Stomach (tissue), 4 donors: ENCODE results near the gene UBE2S.

ENCODE experiments used
- CTCF ChIP-seq, 7 experiments: fragments of 450-650 bp in 4 of 7; fragments of 200-600 bp in 3 of 7; sonication (generic) in 3 of 7; IDR thresholded peaks; one replicate each; pipeline ENCODE4 v1.5.1; 2016 to 2019; ENCODE audit warnings: antibody characterized with exemption in 7 of 7, control low read depth in 2 of 7, mild to moderate bottlenecking in 1 of 7
- POLR2AphosphoS5 ChIP-seq, 3 donors: sonication (generic); formaldehyde crosslinking; IDR thresholded peaks; one replicate each; pipeline ENCODE4 v1.6.1; 2016; ENCODE audit warnings: antibody characterized with exemption in 3 of 3

- no peak for TF ChIP-seq POLR2AphosphoS5 (IDR thresholded peaks at IDR 0.05)
- no peak for TF ChIP-seq CTCF (IDR thresholded peaks at IDR 0.05)
Measured at GRCh38 chr19:55451965-55452748, 44.6 kb upstream of the UBE2S start.
